Measurements from ENCODE around the gene NUDT22. TPM values are rescaled to one million over a fixed set of nuclear protein-coding genes. Genes with fewer than 3 reads are reported as not detected.
A peak's percentile ranks its signal among the peaks of the same experiment; 100 is the strongest.

Gene NUDT22
- total and polyA plus RNA-seq, 2 experiments from 2014 or later = 33.9 to 67.0 TPM

DNA sequence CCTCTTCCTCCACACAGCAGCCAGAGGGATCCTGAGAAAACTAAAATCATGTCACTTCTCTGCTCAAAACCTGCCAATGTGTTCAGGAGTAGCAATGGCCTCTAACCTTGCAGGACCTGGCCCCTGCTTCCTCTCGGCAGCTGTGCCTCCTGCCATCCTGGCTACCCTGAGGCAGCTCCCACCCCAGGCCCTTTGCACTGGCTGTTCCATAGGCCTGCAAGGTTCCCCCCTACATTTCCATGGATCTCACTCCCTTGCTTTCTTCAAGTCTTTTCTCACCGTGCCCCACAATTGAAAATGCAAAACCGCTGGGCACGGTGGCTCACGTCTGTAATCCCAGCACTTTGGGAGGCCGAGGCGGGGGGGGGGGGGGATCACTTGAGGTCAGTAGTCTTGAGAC, 42.2 kb upstream of the NUDT22 start (continued):
- TF ChIP-seq, protein P1, sequence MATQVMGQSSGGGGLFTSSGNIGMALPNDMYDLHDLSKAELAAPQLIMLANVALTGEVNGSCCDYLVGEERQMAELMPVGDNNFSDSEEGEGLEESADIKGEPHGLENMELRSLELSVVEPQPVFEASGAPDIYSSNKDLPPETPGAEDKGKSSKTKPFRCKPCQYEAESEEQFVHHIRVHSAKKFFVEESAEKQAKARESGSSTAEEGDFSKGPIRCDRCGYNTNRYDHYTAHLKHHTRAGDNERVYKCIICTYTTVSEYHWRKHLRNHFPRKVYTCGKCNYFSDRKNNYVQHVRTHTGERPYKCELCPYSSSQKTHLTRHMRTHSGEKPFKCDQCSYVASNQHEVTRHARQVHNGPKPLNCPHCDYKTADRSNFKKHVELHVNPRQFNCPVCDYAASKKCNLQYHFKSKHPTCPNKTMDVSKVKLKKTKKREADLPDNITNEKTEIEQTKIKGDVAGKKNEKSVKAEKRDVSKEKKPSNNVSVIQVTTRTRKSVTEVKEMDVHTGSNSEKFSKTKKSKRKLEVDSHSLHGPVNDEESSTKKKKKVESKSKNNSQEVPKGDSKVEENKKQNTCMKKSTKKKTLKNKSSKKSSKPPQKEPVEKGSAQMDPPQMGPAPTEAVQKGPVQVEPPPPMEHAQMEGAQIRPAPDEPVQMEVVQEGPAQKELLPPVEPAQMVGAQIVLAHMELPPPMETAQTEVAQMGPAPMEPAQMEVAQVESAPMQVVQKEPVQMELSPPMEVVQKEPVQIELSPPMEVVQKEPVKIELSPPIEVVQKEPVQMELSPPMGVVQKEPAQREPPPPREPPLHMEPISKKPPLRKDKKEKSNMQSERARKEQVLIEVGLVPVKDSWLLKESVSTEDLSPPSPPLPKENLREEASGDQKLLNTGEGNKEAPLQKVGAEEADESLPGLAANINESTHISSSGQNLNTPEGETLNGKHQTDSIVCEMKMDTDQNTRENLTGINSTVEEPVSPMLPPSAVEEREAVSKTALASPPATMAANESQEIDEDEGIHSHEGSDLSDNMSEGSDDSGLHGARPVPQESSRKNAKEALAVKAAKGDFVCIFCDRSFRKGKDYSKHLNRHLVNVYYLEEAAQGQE (IDR thresholded peaks at IDR 0.05; ENCODE audit: unreplicated experiment) = no peak
- TF ChIP-seq JUNB (IDR thresholded peaks at IDR 0.05; ENCODE audit: unreplicated experiment) (no peak), POLR2AphosphoS5 (IDR thresholded peaks at IDR 0.05; ENCODE audit: low read depth) (no peak), EZH2phosphoT487 (IDR thresholded peaks at IDR 0.05; ENCODE audit: unreplicated experiment) (no peak), EZH2 (IDR thresholded peaks at IDR 0.05; ENCODE audit: low read depth, unreplicated experiment) (no peak)

DNA sequence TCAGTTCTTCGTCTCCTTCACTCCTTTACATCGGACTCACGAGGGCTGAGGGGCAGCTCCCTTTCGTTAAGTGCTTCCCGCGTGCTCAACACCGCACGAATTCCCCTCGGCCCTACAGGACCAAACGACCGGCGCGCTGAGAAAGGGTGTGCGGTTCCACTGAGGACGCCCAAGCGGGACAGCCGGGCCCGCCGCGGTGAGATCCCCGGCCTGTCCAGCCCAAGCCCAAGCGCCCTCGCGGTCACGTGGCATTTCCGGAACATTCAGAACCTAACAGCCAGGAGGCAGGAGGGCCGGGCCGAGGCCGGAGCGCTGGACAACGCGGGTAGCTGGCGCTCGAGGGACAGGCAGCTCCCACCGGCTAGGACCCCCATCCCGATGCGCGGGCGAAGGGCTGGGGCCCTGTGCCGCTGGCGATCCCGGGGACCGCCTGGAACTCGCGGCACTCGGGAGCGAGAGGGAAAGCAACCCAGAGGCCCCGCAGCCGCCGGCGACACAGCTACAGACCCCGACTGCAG, 40.8 kb upstream of the NUDT22 start:
- peaks cover 23% of the 10 kb centered on the region for H3K79me2 ChIP-seq (replicated peaks; ENCODE audit: insufficient read depth)
- ATAC-seq = peak; percentile 37
- Mint-ChIP-seq H3K27ac (peak overlapping the region; percentile 99), H3K4me1 (peaks cover 33% of the 10 kb centered on the region), H3K9me3 (no peaks in the 10 kb centered on the region), H3K36me3 (ENCODE audit: low read depth) (peaks cover 35% of the 10 kb centered on the region), H3K27me3 (ENCODE audit: insufficient read depth, low read depth, poor library complexity) (peaks cover 31% of the 10 kb centered on the region), H3K4me3 (peak overlapping the region; percentile 98; the same call in 2 of the 3 replicates)
- H3K4me3 ChIP-seq = peak overlapping the region; percentile 78
- peaks cover 43% of the 10 kb centered on the region for H3F3A ChIP-seq (replicated peaks; ENCODE audit: low read depth)
- peaks cover 35% of the 10 kb centered on the region for H4K20me1 ChIP-seq (replicated peaks; ENCODE audit: insufficient read depth)
- peak overlapping the region; percentile 95 for H3K27ac ChIP-seq (ENCODE audit: low read depth)
- peak overlapping the region; percentile 92 for H3K4me2 ChIP-seq
- DNase-seq (ENCODE audit: low spot score) = peak; percentile 85
- peaks cover 18% of the 10 kb centered on the region; the same call in 1 of the 2 replicates for H3K4me1 ChIP-seq (ENCODE audit: insufficient read depth)
- H3K27me3 ChIP-seq (ENCODE audit: insufficient read depth) = no peaks in the 10 kb centered on the region
- H3K36me3 ChIP-seq (ENCODE audit: insufficient read depth) = peaks cover 12% of the 10 kb centered on the region
- H2AFZ ChIP-seq = peak overlapping the region; percentile 80; the same call in 1 of the 2 replicates
- H3K9me2 ChIP-seq (ENCODE audit: insufficient read depth) = no peaks in the 10 kb centered on the region
- TF ChIP-seq, protein P1 (IDR thresholded peaks at IDR 0.05; ENCODE audit: unreplicated experiment) = no peak
- TF ChIP-seq ZNF114 (CRISPR knock-in tag; IDR thresholded peaks at IDR 0.05) (no peak), ZNF331 (CRISPR knock-in tag; IDR thresholded peaks at IDR 0.05; ENCODE audit: low read depth) (no peak), NANOG (IDR thresholded peaks at IDR 0.05; ENCODE audit: borderline replicate concordance) (no peak), EZH2phosphoT487 (IDR thresholded peaks at IDR 0.05; ENCODE audit: unreplicated experiment) (no peak), CREB1 (CRISPR knock-in tag; IDR thresholded peaks at IDR 0.05; ENCODE audit: low read depth) (no peak), STAT1 (IDR thresholded peaks at IDR 0.05; ENCODE audit: unreplicated experiment) (no peak)
- TF ChIP-seq, protein P2, sequence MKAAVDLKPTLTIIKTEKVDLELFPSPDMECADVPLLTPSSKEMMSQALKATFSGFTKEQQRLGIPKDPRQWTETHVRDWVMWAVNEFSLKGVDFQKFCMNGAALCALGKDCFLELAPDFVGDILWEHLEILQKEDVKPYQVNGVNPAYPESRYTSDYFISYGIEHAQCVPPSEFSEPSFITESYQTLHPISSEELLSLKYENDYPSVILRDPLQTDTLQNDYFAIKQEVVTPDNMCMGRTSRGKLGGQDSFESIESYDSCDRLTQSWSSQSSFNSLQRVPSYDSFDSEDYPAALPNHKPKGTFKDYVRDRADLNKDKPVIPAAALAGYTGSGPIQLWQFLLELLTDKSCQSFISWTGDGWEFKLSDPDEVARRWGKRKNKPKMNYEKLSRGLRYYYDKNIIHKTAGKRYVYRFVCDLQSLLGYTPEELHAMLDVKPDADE (IDR thresholded peaks at IDR 0.05) = 0 out of 2 replicates have a peak, but pooled peaks have one; percentile 38
- TF ChIP-seq, protein P3, sequence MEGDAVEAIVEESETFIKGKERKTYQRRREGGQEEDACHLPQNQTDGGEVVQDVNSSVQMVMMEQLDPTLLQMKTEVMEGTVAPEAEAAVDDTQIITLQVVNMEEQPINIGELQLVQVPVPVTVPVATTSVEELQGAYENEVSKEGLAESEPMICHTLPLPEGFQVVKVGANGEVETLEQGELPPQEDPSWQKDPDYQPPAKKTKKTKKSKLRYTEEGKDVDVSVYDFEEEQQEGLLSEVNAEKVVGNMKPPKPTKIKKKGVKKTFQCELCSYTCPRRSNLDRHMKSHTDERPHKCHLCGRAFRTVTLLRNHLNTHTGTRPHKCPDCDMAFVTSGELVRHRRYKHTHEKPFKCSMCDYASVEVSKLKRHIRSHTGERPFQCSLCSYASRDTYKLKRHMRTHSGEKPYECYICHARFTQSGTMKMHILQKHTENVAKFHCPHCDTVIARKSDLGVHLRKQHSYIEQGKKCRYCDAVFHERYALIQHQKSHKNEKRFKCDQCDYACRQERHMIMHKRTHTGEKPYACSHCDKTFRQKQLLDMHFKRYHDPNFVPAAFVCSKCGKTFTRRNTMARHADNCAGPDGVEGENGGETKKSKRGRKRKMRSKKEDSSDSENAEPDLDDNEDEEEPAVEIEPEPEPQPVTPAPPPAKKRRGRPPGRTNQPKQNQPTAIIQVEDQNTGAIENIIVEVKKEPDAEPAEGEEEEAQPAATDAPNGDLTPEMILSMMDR (conservative IDR thresholded peaks at IDR 0.05; ENCODE audit: low read depth in 2 of 2) = no peak

Measured in GM23338 (cell line).